HepG2 (cell line): Measurements from ENCODE around the gene LPXN. TPM values are rescaled to one million over a fixed set of nuclear protein-coding genes. Genes with fewer than 3 reads are reported as not detected.

ENCODE experiments used
- ATAC-seq: fragments of 200-7000 bp; cut with Tn5 transposase; 3 replicates; pipeline ENCODE4 v1.9.1; 2020; ENCODE audit warnings: mild to moderate bottlenecking, moderate library complexity
- BruUV-seq: library from RNA; stranded (reverse); fragments of 400-500 nt; replicated peaks from 2 replicates; lab custom pipeline; 2021; lab: Mats Ljungman, UMichigan
- CTCF ChIA-PET: fragments of 300-600 bp; formaldehyde crosslinking; extraction: SDS; loops from one replicate; lab custom pipeline; 2021; ENCODE audit warnings: low total read pairs, inconsistent platforms, low intra/inter-chr PET ratio; lab: Yijun Ruan, JAX
- POLR2A ChIA-PET: fragments of 350-600 bp; sonication (Branson Sonifier 250); formaldehyde crosslinking; loops from one replicate; lab custom pipeline; 2020; ENCODE audit warnings: antibody characterized with exemption, inconsistent platforms; lab: Yijun Ruan, JAX
- DNase-seq: peaks from one replicate; pipeline ENCODE4 v3.0.0-alpha.2; 2015; ENCODE audit warnings: low spot score
- FAIRE-seq: peaks from 3 replicates; lab custom pipeline; 2011; peaks lifted over from hg19 to GRCh38; lab: Jason Lieb, UNC
- H2AFZ ChIP-seq: one replicate; pipeline ENCODE4 v1.6.1; 2011; ENCODE audit warnings: low read length, inconsistent platforms
- H3K27ac ChIP-seq: fragments of 300-600 bp; 3 replicates; pipeline ENCODE4 v1.8.0; 2011; ENCODE audit warnings: mixed run types, mild to moderate bottlenecking, mixed read lengths, low read length, inconsistent platforms; ENCODE audit not compliant: insufficient read depth; ENCODE audit errors: extremely low read length
- H3K27me3 ChIP-seq, 2 experiments: fragments of 200-600 bp in 1 of 2; 2 replicates in 1 of 2; 3 replicates in 1 of 2; pipeline versions ENCODE4 v1.6.0 to v1.8.0; 2011; ENCODE audit warnings: low read length in 2 of 2, mild to moderate bottlenecking in 2 of 2, moderate library complexity in 2 of 2, inconsistent platforms in 1 of 2; ENCODE audit not compliant: insufficient read depth in 2 of 2, control insufficient read depth in 1 of 2
- H3K36me3 ChIP-seq, 2 experiments: fragments of 200-600 bp in 1 of 2; replicated peaks in 1 of 2; 2 replicates in 1 of 2; 3 replicates in 1 of 2; pipeline versions ENCODE4 v1.5.1 to v1.8.0; 2011; ENCODE audit warnings: low read length in 2 of 2, inconsistent platforms in 1 of 2; ENCODE audit not compliant: insufficient read depth in 2 of 2, control insufficient read depth in 1 of 2
- H3K4me1 ChIP-seq: 2 replicates; pipeline ENCODE4 v1.5.1; 2012; ENCODE audit warnings: low read length, inconsistent platforms; ENCODE audit not compliant: insufficient read depth
- H3K4me2 ChIP-seq: 2 replicates; pipeline ENCODE4 v1.6.0; 2011; ENCODE audit warnings: low read depth, low read length, inconsistent platforms
- H3K4me3 ChIP-seq, 3 experiments: fragments of 200-600 bp in 1 of 3; sonication (generic), shearing (Covaris generic) in 1 of 3; replicated peaks in 1 of 3; 2 replicates each; pipeline ENCODE4 v1.5.1; 2011 to 2016; ENCODE audit warnings: low read length in 3 of 3, inconsistent platforms in 2 of 3, low read depth in 2 of 3, mild to moderate bottlenecking in 2 of 3, control low read depth in 1 of 3, mixed read lengths in 1 of 3; ENCODE audit not compliant: insufficient read depth in 1 of 3
- H3K79me2 ChIP-seq: one replicate; pipeline ENCODE4 v1.6.1; 2011; ENCODE audit warnings: low read length, inconsistent platforms; ENCODE audit not compliant: insufficient read depth
- H3K9ac ChIP-seq: 2 replicates; pipeline ENCODE4 v1.6.0; 2011; ENCODE audit warnings: mild to moderate bottlenecking, low read depth, low read length, inconsistent platforms; ENCODE audit not compliant: insufficient read depth
- H3K9me3 ChIP-seq: 2 replicates; pipeline ENCODE4 v1.5.1; 2012; ENCODE audit warnings: mild to moderate bottlenecking, low read length
- H4K20me1 ChIP-seq: 2 replicates; pipeline ENCODE4 v1.6.0; 2011; ENCODE audit warnings: inconsistent platforms, mild to moderate bottlenecking, low read length, moderate library complexity; ENCODE audit not compliant: insufficient read depth
- ARID2 ChIP-seq: sonication (generic); formaldehyde crosslinking; IDR thresholded peaks from 2 replicates; pipeline ENCODE4 v1.8.1; 2022; ENCODE audit warnings: mild to moderate bottlenecking, missing genetic modification reagents, borderline replicate concordance
- HNRNPLL ChIP-seq: fragments of 200-400 bp; formaldehyde crosslinking; IDR thresholded peaks from 2 replicates; pipeline ENCODE4 v1.6.1; 2017; ENCODE audit warnings: mild to moderate bottlenecking, low read depth, low read length; ENCODE audit not compliant: poor library complexity, severe bottlenecking
- KDM2A ChIP-seq: sonication (generic); formaldehyde crosslinking; IDR thresholded peaks from 2 replicates; pipeline ENCODE4 v1.4.0; 2020; ENCODE audit warnings: low read depth, missing genetic modification reagents, borderline replicate concordance
- KDM5A ChIP-seq: fragments of 200-600 bp; sonication (generic); IDR thresholded peaks from 2 replicates; pipeline ENCODE4 v1.7.0; 2018; ENCODE audit warnings: antibody characterized with exemption, mild to moderate bottlenecking, low read length, borderline replicate concordance
- ZMYM4 ChIP-seq: sonication (generic); formaldehyde crosslinking; IDR thresholded peaks from 2 replicates; pipeline ENCODE4 v1.8.1; 2023; ENCODE audit warnings: mild to moderate bottlenecking, missing genetic modification reagents
- ZNF629 ChIP-seq: sonication (generic); formaldehyde crosslinking; conservative IDR thresholded peaks from 2 replicates; pipeline ENCODE4 v1.5.0; 2020; ENCODE audit warnings: missing genetic modification reagents
- WGBS: methylation state at CpG from one replicate; pipeline ENCODE4 v1.1.6; 2017; ENCODE audit warnings: low lambda C conversion rate; 5-methylcytosine and 5-hydroxymethylcytosine counted together
- in situ Hi-C: cut with HindIII; loops from 2 replicates; pipeline ENCODE4 v1.10.0; 2017; ENCODE audit warnings: low pct_unique_long_range_greater_than_20kb; ENCODE audit not compliant: extremely low pct_ligation_motif_present
- intact Hi-C: fragments of 100-400 bp; cut with micrococcal nuclease; formaldehyde crosslinking; loops from one replicate; pipeline ENCODE4 v1.10.0; 2022; ENCODE audit not compliant: unreplicated experiment
- polyA plus RNA-seq, 8 experiments: library from polyadenylated mRNA; depleted of rRNA in 3 of 8; stranded (reverse) in 7 of 8; unstranded in 1 of 8; fragments of >200 nt; fragmentation: Illumina TruSeq in 4 of 8; extraction: Trizol in 4 of 8; gene quantifications; 2 replicates each; pipeline versions ENCODE4 v1.2.1 to v1.2.3, GENCODE V29; 2011 to 2016; ENCODE audit warnings: low read depth in 4 of 8, missing spikeins in 1 of 8, mixed read lengths in 1 of 8; ENCODE audit not compliant: insufficient read depth in 1 of 8
- total RNA-seq, 5 experiments: library from RNA; depleted of rRNA; stranded (reverse); fragments of >200 nt; fragmentation: Illumina TruSeq; extraction: Trizol; gene quantifications; 2 replicates each; pipeline ENCODE4 v1.2.3, GENCODE V29; 2016; ENCODE audit warnings: low read depth in 1 of 5
- TF ChIP-seq, protein P1 (sequence below): sonication (generic); formaldehyde crosslinking; IDR thresholded peaks from 2 replicates; pipeline ENCODE4 v1.5.0; 2020; ENCODE audit warnings: missing genetic modification reagents
- TF ChIP-seq, protein P2 (sequence below): sonication (generic); formaldehyde crosslinking; IDR thresholded peaks from 2 replicates; pipeline ENCODE4 v1.4.0; 2020; ENCODE audit warnings: missing genetic modification reagents

LPXN gene
- total and polyA plus RNA-seq, 2 of the 13 experiments (the other 11 are each of a cell fraction or from before 2014, with no cell fraction given): 1.7 to 3.5 TPM

DNA sequence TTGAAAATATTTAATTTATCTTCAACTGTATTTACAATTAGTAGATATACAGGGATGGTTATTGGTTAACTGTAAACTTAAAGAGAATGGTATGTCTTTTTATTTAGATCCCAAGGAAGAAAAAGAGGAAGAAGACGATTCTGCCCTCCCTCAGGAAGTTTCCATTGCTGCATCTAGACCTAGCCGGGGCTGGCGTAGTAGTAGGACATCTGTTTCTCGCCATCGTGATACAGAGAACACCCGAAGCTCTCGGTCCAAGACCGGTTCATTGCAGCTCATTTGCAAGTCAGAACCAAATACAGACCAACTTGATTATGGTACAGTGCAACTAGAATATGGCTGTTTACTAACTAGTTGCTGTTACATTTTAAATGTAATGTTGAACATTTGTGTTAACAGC, 34.1 kb upstream of the LPXN start:
- Histone ChIP-seq H3K79me2 (peaks cover 49% of the 10 kb centered on the region), H4K20me1 (peaks cover 2% of the 10 kb centered on the region; the same call in 1 of the 2 replicates), H3K9me3 (no peaks in the 10 kb centered on the region), H2AFZ (no peak overlapping the region), H3K36me3 (peaks cover 12 to 49% of the 10 kb centered on the region in 2 experiments), H3K4me3 (no peak overlapping the region), H3K4me2 (no peak overlapping the region), H3K4me1 (peaks cover 22% of the 10 kb centered on the region), H3K9ac (no peak overlapping the region), H3K27ac (no peak overlapping the region), H3K27me3 (no peaks in the 10 kb centered on the region)
- no TSS peak for BruUV-seq
- intact Hi-C loops (no loop called here), in situ Hi-C loops (no loop called here)
- ATAC-seq (no peak), DNase-seq (no peak), FAIRE-seq (no peak)
- WGBS: 97% methylated on average over 8 of the region's 8 CpGs
- TF ChIP-seq HNRNPLL (no peak), KDM5A (no peak), ZNF629 (CRISPR knock-in tag) (no peak)
- POLR2A ChIA-PET: no interaction called here
- CTCF ChIA-PET: no interaction called here

DNA sequence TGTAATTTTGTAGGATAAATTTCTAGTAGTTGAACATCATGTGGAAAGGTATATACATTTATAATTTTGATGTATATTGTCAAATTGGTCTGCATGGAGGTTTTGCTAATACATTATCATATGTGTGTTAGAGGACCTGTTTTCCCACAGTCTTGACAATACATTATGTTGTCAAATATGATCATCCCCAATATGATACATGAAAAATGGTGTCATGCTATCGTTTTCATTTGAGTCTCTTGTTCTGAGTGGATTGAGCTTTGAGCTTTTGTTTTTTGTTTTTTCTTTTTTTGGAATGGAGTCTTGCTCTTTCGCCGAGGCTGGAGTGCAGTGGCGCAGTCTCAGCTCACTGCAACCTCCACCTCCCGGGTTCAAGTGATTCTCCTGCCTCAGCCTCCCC, 32.7 kb upstream of the LPXN start:
- FAIRE-seq: no peak

More for the DNA sequence above, 32.7 kb upstream of the LPXN start:
- H3K4me3 ChIP-seq: no peak overlapping the region
- H3K4me2 ChIP-seq: no peak overlapping the region
- no TSS peak for BruUV-seq
- DNase-seq (no peak), ATAC-seq (no peak)
- POLR2A ChIA-PET: no interaction called here
- in situ Hi-C loops (no loop called here), intact Hi-C loops (no loop called here)
- H3K79me2 ChIP-seq: peaks cover 63% of the 10 kb centered on the region
- H3K9ac ChIP-seq: no peak overlapping the region
- H3K9me3 ChIP-seq: no peaks in the 10 kb centered on the region
- H4K20me1 ChIP-seq: peaks cover 2% of the 10 kb centered on the region; the same call in 1 of the 2 replicates
- no peaks in the 10 kb centered on the region for H3K27me3 ChIP-seq
- no peak for TF ChIP-seq KDM2A
- no peak for TF ChIP-seq ARID2 (CRISPR knock-in tag)
- no peak for TF ChIP-seq ZMYM4
- TF ChIP-seq, protein P1, sequence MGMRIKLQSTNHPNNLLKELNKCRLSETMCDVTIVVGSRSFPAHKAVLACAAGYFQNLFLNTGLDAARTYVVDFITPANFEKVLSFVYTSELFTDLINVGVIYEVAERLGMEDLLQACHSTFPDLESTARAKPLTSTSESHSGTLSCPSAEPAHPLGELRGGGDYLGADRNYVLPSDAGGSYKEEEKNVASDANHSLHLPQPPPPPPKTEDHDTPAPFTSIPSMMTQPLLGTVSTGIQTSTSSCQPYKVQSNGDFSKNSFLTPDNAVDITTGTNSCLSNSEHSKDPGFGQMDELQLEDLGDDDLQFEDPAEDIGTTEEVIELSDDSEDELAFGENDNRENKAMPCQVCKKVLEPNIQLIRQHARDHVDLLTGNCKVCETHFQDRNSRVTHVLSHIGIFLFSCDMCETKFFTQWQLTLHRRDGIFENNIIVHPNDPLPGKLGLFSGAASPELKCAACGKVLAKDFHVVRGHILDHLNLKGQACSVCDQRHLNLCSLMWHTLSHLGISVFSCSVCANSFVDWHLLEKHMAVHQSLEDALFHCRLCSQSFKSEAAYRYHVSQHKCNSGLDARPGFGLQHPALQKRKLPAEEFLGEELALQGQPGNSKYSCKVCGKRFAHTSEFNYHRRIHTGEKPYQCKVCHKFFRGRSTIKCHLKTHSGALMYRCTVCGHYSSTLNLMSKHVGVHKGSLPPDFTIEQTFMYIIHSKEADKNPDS (CRISPR knock-in tag): no peak
- TF ChIP-seq, protein P2, sequence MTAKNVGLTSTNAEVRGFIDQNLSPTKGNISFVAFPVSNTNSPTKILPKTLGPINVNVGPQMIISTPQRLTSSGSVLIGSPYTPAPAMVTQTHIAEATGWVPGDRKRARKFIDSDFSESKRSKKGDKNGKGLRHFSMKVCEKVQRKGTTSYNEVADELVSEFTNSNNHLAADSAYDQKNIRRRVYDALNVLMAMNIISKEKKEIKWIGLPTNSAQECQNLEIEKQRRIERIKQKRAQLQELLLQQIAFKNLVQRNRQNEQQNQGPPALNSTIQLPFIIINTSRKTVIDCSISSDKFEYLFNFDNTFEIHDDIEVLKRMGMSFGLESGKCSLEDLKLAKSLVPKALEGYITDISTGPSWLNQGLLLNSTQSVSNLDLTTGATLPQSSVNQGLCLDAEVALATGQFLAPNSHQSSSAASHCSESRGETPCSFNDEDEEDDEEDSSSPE (CRISPR knock-in tag): no peak
- no peak overlapping the region for H3K27ac ChIP-seq
- no peak overlapping the region for H2AFZ ChIP-seq
- CTCF ChIA-PET: no interaction called here
- H3K4me1 ChIP-seq: peaks cover 22% of the 10 kb centered on the region
- WGBS: 87% methylated on average over 5 of the region's 5 CpGs
- H3K36me3 ChIP-seq: peaks cover 8 to 45% of the 10 kb centered on the region in 2 experiments
